SIG-M5 treated with dmso at 0.1 percent for 504 hours (cell line): ENCODE results near the gene CMTM7.
"Not testable (repeated sequence)": the region's sequence is repeated elsewhere in the genome, so short reads cannot be mapped to it uniquely, and the experiment has no call there.

Source experiments
- DNase-seq: peaks from one replicate; lab custom pipeline; 2025; ENCODE audit not compliant: unreplicated experiment; lab: John Stamatoyannopoulos, UW

CMTM7 gene

GRCh38 chr3:32435911-32436815 is 44.5 kb downstream of the CMTM7 start:
- no peak for DNase-seq

GRCh38 chr3:32436816-32437189 is 45.1 kb downstream of the CMTM7 start:
- no peak for DNase-seq

- DNase-seq: no peak
These were observed 46.2 kb downstream of the CMTM7 start for GRCh38 chr3:32437896-32438295.

- no peak for DNase-seq
These were observed 47.1 kb downstream of the CMTM7 start for GRCh38 chr3:32438596-32439344.

- DNase-seq: not testable (repeated sequence)
These were observed 47.8 kb downstream of the CMTM7 start for GRCh38 chr3:32439421-32439820.

- DNase-seq: no peak
These were observed 49.1 kb downstream of the CMTM7 start for GRCh38 chr3:32440611-32441350.

GRCh38 chr3:32442766-32443165 is 51.1 kb downstream of the CMTM7 start:
- no peak for DNase-seq

GRCh38 chr3:32443478-32443877 is 51.8 kb downstream of the CMTM7 start:
- no peak for DNase-seq

- DNase-seq: no peak
These were observed 56.3 kb downstream of the CMTM7 start for GRCh38 chr3:32447865-32448400.

- no peak for DNase-seq
These were observed 57.2 kb downstream of the CMTM7 start for GRCh38 chr3:32448686-32449474.

- no peak for DNase-seq
These were observed 58.0 kb downstream of the CMTM7 start for GRCh38 chr3:32449691-32450090.

GRCh38 chr3:32450426-32450825 is 58.8 kb downstream of the CMTM7 start:
- no peak for DNase-seq

GRCh38 chr3:32450992-32451659 is 59.5 kb downstream of the CMTM7 start:
- no peak for DNase-seq

- no peak for DNase-seq
These were observed 60.4 kb downstream of the CMTM7 start for GRCh38 chr3:32452009-32452408.

- DNase-seq: no peak
These were observed 61.7 kb downstream of the CMTM7 start for GRCh38 chr3:32453346-32453745.

- no peak for DNase-seq
These were observed 62.5 kb downstream of the CMTM7 start for GRCh38 chr3:32454111-32454510.

GRCh38 chr3:32454731-32455608 is 63.3 kb downstream of the CMTM7 start:
- DNase-seq: no peak

- DNase-seq: no peak
These were observed 64.2 kb downstream of the CMTM7 start for GRCh38 chr3:32455609-32456428.
